Mesenchymal stem cell (in vitro differentiated cells and primary cell): Measurements from ENCODE around the gene IDI2.

Experiments
- DNase-seq: peaks from one replicate; pipeline ENCODE4 v3.0.0-alpha.2; 2013
- H2AFZ ChIP-seq: one replicate; pipeline ENCODE4 v1.6.1; 2013; ENCODE audit warnings: low read depth, mild to moderate bottlenecking, control low read depth, inconsistent platforms, low read length, moderate library complexity
- H2AK5ac ChIP-seq: 2 replicates; pipeline ENCODE4 v1.6.1; 2013; ENCODE audit warnings: low read length, moderate library complexity, mild to moderate bottlenecking, inconsistent platforms; ENCODE audit not compliant: severe bottlenecking
- H2BK120ac ChIP-seq: one replicate; pipeline ENCODE4 v1.6.1; 2013; ENCODE audit warnings: low read depth, mild to moderate bottlenecking, inconsistent platforms, low read length, moderate library complexity
- H2BK12ac ChIP-seq, 2 experiments: one replicate each; pipeline ENCODE4 v1.6.1; 2013; ENCODE audit warnings: inconsistent platforms in 2 of 2, low read length in 2 of 2, mild to moderate bottlenecking in 2 of 2, moderate library complexity in 2 of 2, control low read depth in 1 of 2
- H2BK15ac ChIP-seq: one replicate; pipeline ENCODE4 v1.6.1; 2013; ENCODE audit warnings: mild to moderate bottlenecking, low read depth, inconsistent platforms; ENCODE audit not compliant: poor library complexity, severe bottlenecking
- H2BK5ac ChIP-seq: 2 replicates; pipeline ENCODE4 v1.6.1; 2013; ENCODE audit warnings: low read depth, mild to moderate bottlenecking, low read length, control low read depth, inconsistent platforms; ENCODE audit not compliant: poor library complexity, severe bottlenecking
- H3K14ac ChIP-seq, 2 experiments: one replicate each; pipeline ENCODE4 v1.6.1; 2013; ENCODE audit warnings: inconsistent platforms in 2 of 2, low read length in 2 of 2, control low read depth in 1 of 2, mild to moderate bottlenecking in 1 of 2, moderate library complexity in 1 of 2
- H3K18ac ChIP-seq, 2 experiments: one replicate each; pipeline ENCODE4 v1.6.1; 2013; ENCODE audit warnings: inconsistent platforms in 2 of 2, low read length in 2 of 2, control low read depth in 1 of 2, low read depth in 1 of 2, mild to moderate bottlenecking in 1 of 2
- H3K23ac ChIP-seq, 2 experiments: one replicate each; pipeline ENCODE4 v1.6.1; 2013; ENCODE audit warnings: inconsistent platforms in 2 of 2, low read length in 2 of 2, mild to moderate bottlenecking in 2 of 2, moderate library complexity in 2 of 2, control low read depth in 1 of 2
- H3K27ac ChIP-seq: 2 replicates; pipeline ENCODE4 v1.5.1; 2013; ENCODE audit warnings: mild to moderate bottlenecking, moderate library complexity, low read length, control low read depth, inconsistent platforms; ENCODE audit not compliant: poor library complexity, severe bottlenecking
- H3K27me3 ChIP-seq, 2 experiments: 2 replicates each; pipeline versions ENCODE4 v1.6.1 to v1.7.0; 2013; ENCODE audit warnings: low read length in 2 of 2, mild to moderate bottlenecking in 2 of 2, moderate library complexity in 2 of 2, control low read depth in 1 of 2, inconsistent platforms in 1 of 2; ENCODE audit not compliant: control insufficient read depth in 1 of 2, insufficient read depth in 1 of 2
- H3K36me3 ChIP-seq, 2 experiments: 2 replicates each; pipeline versions ENCODE4 v1.6.1 to v1.7.0; 2013; ENCODE audit warnings: low read length in 2 of 2, control low read depth in 1 of 2, inconsistent platforms in 1 of 2, low read depth in 1 of 2, mild to moderate bottlenecking in 1 of 2; ENCODE audit not compliant: insufficient read depth in 2 of 2, control insufficient read depth in 1 of 2
- H3K4ac ChIP-seq, 2 experiments: one replicate each; pipeline ENCODE4 v1.6.1; 2013; ENCODE audit warnings: inconsistent platforms in 2 of 2, low read length in 2 of 2, mild to moderate bottlenecking in 2 of 2, moderate library complexity in 2 of 2, control low read depth in 1 of 2, low read depth in 1 of 2
- H3K4me1 ChIP-seq: 2 replicates; pipeline ENCODE4 v1.6.1; 2013; ENCODE audit warnings: low read depth, low read length, control low read depth; ENCODE audit not compliant: control insufficient read depth, insufficient read depth
- H3K4me2 ChIP-seq: 2 replicates; pipeline ENCODE4 v1.6.1; 2013; ENCODE audit warnings: low read length, mild to moderate bottlenecking, inconsistent platforms; ENCODE audit not compliant: poor library complexity, severe bottlenecking
- H3K4me3 ChIP-seq, 2 experiments: 2 replicates each; pipeline versions ENCODE4 v1.5.1 to v1.7.0; 2013; ENCODE audit warnings: low read length in 2 of 2, mild to moderate bottlenecking in 2 of 2, control low read depth in 1 of 2, low read depth in 1 of 2; ENCODE audit not compliant: insufficient read depth in 1 of 2
- H3K79me1 ChIP-seq: replicated peaks from 2 replicates; pipeline ENCODE4 v1.6.1; 2013; ENCODE audit warnings: mild to moderate bottlenecking, control low read depth, low read length, inconsistent platforms; ENCODE audit not compliant: poor library complexity, severe bottlenecking
- H3K9ac ChIP-seq: 2 replicates; pipeline ENCODE4 v1.7.0; 2013; ENCODE audit warnings: mild to moderate bottlenecking, low read length, moderate library complexity
- H3K9me3 ChIP-seq: 2 replicates; pipeline ENCODE4 v1.7.0; 2013; ENCODE audit warnings: mild to moderate bottlenecking, low read length; ENCODE audit not compliant: control insufficient read depth
- H4K8ac ChIP-seq: one replicate; pipeline ENCODE4 v1.6.1; 2013; ENCODE audit warnings: inconsistent platforms, mild to moderate bottlenecking, low read length, moderate library complexity
- H4K91ac ChIP-seq: one replicate; pipeline ENCODE4 v1.6.1; 2013; ENCODE audit warnings: mild to moderate bottlenecking, low read length, inconsistent platforms
- WGBS: methylation state at CpG from one replicate; pipeline ENCODE4 v1.1.7; 2013; ENCODE audit warnings: mixed read lengths; 5-methylcytosine and 5-hydroxymethylcytosine counted together

The IDI2 gene

DNA sequence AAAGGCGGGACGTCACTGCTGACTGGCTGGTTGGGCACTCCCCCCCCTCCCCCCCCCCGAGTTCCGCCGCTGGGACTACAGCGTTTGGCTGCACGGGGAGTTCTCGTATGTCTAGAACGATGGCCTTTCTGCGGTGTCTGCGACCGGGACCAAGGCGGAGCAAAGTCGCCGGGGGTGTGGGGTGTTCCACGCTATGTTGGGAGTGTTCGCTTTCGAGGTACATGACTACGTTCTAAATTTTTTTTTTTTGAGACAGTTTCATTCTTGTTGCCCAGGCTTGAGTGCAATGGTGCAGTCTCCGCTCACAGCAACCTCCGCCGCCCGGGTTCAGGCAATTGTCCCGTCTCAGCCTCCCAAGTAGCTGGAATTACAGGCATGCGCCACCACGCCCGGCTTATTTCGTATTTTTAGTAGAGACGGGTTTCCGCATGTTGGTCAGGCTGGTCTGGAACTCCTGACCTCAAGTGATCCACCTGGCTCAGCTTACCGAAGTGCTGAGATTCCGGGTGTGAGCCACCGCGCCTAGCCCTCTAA is 23.8 kb upstream of the IDI2 start:
- peak overlapping the region; percentile 77 for H2BK15ac ChIP-seq
- under 1% methylated on average over 30 of the region's 34 CpGs for WGBS
- H3K18ac ChIP-seq = peak overlapping the region in 1 of 2 experiments; percentile 82
- no peaks in the 10 kb centered on the region for H3K79me1 ChIP-seq
- peaks cover 12% of the 10 kb centered on the region for H3K4me1 ChIP-seq
- peak overlapping the region; percentile 94 for H3K27ac ChIP-seq
- DNase-seq = no peak
- H3K36me3 ChIP-seq = peaks cover 11 to 36% of the 10 kb centered on the region in 2 experiments
- peak overlapping the region; percentile 77 for H2BK120ac ChIP-seq
- peak overlapping the region; percentile 30 for H4K8ac ChIP-seq
- H3K4me2 ChIP-seq = peak overlapping the region; percentile 69
- H2AK5ac ChIP-seq = no peak overlapping the region
- H3K4me3 ChIP-seq = peak overlapping the region; percentile 73 to 99
- no peak overlapping the region for H4K91ac ChIP-seq
- H3K9me3 ChIP-seq = no peaks in the 10 kb centered on the region
- H2AFZ ChIP-seq = no peak overlapping the region
- H2BK5ac ChIP-seq = no peak overlapping the region
- H3K9ac ChIP-seq = peak overlapping the region; percentile 97
- peak overlapping the region in 1 of 2 experiments; percentile 97 for H3K4ac ChIP-seq
- no peak overlapping the region for H2BK12ac ChIP-seq
- H3K23ac ChIP-seq = peak overlapping the region in 1 of 2 experiments; percentile 14
- H3K27me3 ChIP-seq = no peaks in the 10 kb centered on the region
- no peak overlapping the region for H3K14ac ChIP-seq

- H3K14ac ChIP-seq = peak within 1 kb of the TSS in 1 of 2 experiments; percentile 92
- peaks cover 14% of the 10 kb centered on the region for H3K4me1 ChIP-seq
- H2BK120ac ChIP-seq = peak within 1 kb of the TSS; percentile 77
- H4K8ac ChIP-seq = peak within 1 kb of the TSS; percentile 45
- no peaks in the 10 kb centered on the region for H3K9me3 ChIP-seq
- peak within 1 kb of the TSS; percentile 90 for H4K91ac ChIP-seq
- under 1% methylated on average over 78 of the region's 83 CpGs for WGBS
- peak; percentile 100 for DNase-seq
- peak within 1 kb of the TSS; percentile 82 to 99 for H3K18ac ChIP-seq
- H2BK15ac ChIP-seq = peak within 1 kb of the TSS; percentile 89
- peak within 1 kb of the TSS; percentile 68 for H2BK5ac ChIP-seq
- H3K23ac ChIP-seq = peak within 1 kb of the TSS in 1 of 2 experiments; percentile 99
- peak within 1 kb of the TSS; percentile 86 to 97 for H3K4ac ChIP-seq
- no peak within 1 kb of the TSS for H2AFZ ChIP-seq
- peaks cover 11 to 39% of the 10 kb centered on the region in 2 experiments for H3K36me3 ChIP-seq
- H3K79me1 ChIP-seq = no peaks in the 10 kb centered on the region
- peak within 1 kb of the TSS; percentile 92 to 99 for H3K4me3 ChIP-seq
- H3K4me2 ChIP-seq = peak within 1 kb of the TSS; percentile 94
- no peaks in the 10 kb centered on the region for H3K27me3 ChIP-seq
- peak within 1 kb of the TSS; percentile 94 for H3K27ac ChIP-seq
- H2AK5ac ChIP-seq = no peak within 1 kb of the TSS
- H3K9ac ChIP-seq = peak within 1 kb of the TSS; percentile 97
- H2BK12ac ChIP-seq = peak within 1 kb of the TSS; percentile 63 to 92
These were observed 23.2 kb upstream of the IDI2 start, which contains the start of gene IDI1 for GRCh38 chr10:1048732-1049424. Gene IDI1, minus strand, starts transcription at chr10:1049119. Its CDS starts 116 bp downstream, at chr10:1049003.

- WGBS = under 1% methylated on average over 37 of the region's 37 CpGs
- peak overlapping the region; percentile 89 for H2BK15ac ChIP-seq
- no peaks in the 10 kb centered on the region for H3K27me3 ChIP-seq
- H3K9me3 ChIP-seq = no peaks in the 10 kb centered on the region
- peaks cover 3% of the 10 kb centered on the region for H3K79me1 ChIP-seq
- H3K36me3 ChIP-seq = peaks cover 11 to 39% of the 10 kb centered on the region in 2 experiments
- peak overlapping the region; percentile 52 for H3K27ac ChIP-seq
- H3K4me2 ChIP-seq = peak overlapping the region; percentile 94
- H3K4me3 ChIP-seq = peak overlapping the region; percentile 92 to 99
- peak overlapping the region; percentile 45 for H4K8ac ChIP-seq
- H4K91ac ChIP-seq = peak overlapping the region; percentile 90
- peak overlapping the region in 1 of 2 experiments; percentile 99 for H3K23ac ChIP-seq
- no peak overlapping the region for H2AK5ac ChIP-seq
- peak overlapping the region in 1 of 2 experiments; percentile 92 for H3K14ac ChIP-seq
- peak overlapping the region; percentile 68 for H2BK5ac ChIP-seq
- peak overlapping the region; percentile 82 to 99 for H3K18ac ChIP-seq
- H2BK12ac ChIP-seq = peak overlapping the region; percentile 63 to 92
- H3K4me1 ChIP-seq = peaks cover 11% of the 10 kb centered on the region
- peak overlapping the region; percentile 97 for H3K9ac ChIP-seq
- DNase-seq = no peak
- no peak overlapping the region for H2AFZ ChIP-seq
- H2BK120ac ChIP-seq = peak overlapping the region; percentile 77
- peak overlapping the region; percentile 86 to 89 for H3K4ac ChIP-seq
These were observed 22.7 kb upstream of the IDI2 start for GRCh38 chr10:1048349-1048731.

GRCh38 chr10:1047937-1048336 is 22.3 kb upstream of the IDI2 start:
- peak overlapping the region in 1 of 2 experiments; percentile 92 for H2BK12ac ChIP-seq
- DNase-seq = peak; percentile 38
- no peaks in the 10 kb centered on the region for H3K27me3 ChIP-seq
- peaks cover 4% of the 10 kb centered on the region for H3K79me1 ChIP-seq
- H2BK5ac ChIP-seq = no peak overlapping the region
- under 1% methylated on average over 15 of the region's 15 CpGs for WGBS
- H4K8ac ChIP-seq = no peak overlapping the region
- H3K9me3 ChIP-seq = no peaks in the 10 kb centered on the region
- peak overlapping the region in 1 of 2 experiments; percentile 99 for H3K23ac ChIP-seq
- H2BK15ac ChIP-seq = peak overlapping the region; percentile 89
- H3K4ac ChIP-seq = peak overlapping the region; percentile 80 to 89
- H4K91ac ChIP-seq = peak overlapping the region; percentile 90
- H3K36me3 ChIP-seq = peaks cover 11 to 39% of the 10 kb centered on the region in 2 experiments
- H3K9ac ChIP-seq = peak overlapping the region; percentile 97
- peak overlapping the region; percentile 94 for H3K4me2 ChIP-seq
- peaks cover 11% of the 10 kb centered on the region for H3K4me1 ChIP-seq
- H3K18ac ChIP-seq = peak overlapping the region; percentile 82 to 99
- no peak overlapping the region for H2BK120ac ChIP-seq
- no peak overlapping the region for H2AFZ ChIP-seq
- H3K27ac ChIP-seq = peak overlapping the region; percentile 52
- no peak overlapping the region for H2AK5ac ChIP-seq
- H3K14ac ChIP-seq = peak overlapping the region in 1 of 2 experiments; percentile 92
- H3K4me3 ChIP-seq = peak overlapping the region; percentile 92 to 99
